Measurements from ENCODE around the gene JPH4.

The JPH4 gene

GRCh38 chr14:23582906-23583760 is 4.5 kb upstream of the JPH4 start:
- H3K4me2 ChIP-seq (ENCODE audit: low read length) = no peak overlapping the region
- peaks cover 17% of the 10 kb centered on the region for H3K27me3 ChIP-seq (ENCODE audit: control insufficient read depth, low read length)
- H4K20me1 ChIP-seq (ENCODE audit: control insufficient read depth, insufficient read depth, low read depth, low read length) = no peaks in the 10 kb centered on the region
- H3K79me2 ChIP-seq (ENCODE audit: control insufficient read depth, low read length) = no peaks in the 10 kb centered on the region
- peaks cover 4% of the 10 kb centered on the region; the same call in 1 of the 2 replicates for H3K4me1 ChIP-seq (ENCODE audit: control insufficient read depth, low read length)
- no peaks in the 10 kb centered on the region for H3K9me3 ChIP-seq (ENCODE audit: control insufficient read depth, insufficient read depth, low read length)
- no peak overlapping the region for H3K4me3 ChIP-seq (ENCODE audit: low read length)
- no peaks in the 10 kb centered on the region for H3F3A ChIP-seq (ENCODE audit: control insufficient read depth, insufficient read depth)
- H3K9me2 ChIP-seq (replicated peaks; ENCODE audit: control insufficient read depth, low read length) = no peaks in the 10 kb centered on the region
- no peak overlapping the region for H3K27ac ChIP-seq (ENCODE audit: low read depth, low read length)
- H3K36me3 ChIP-seq (ENCODE audit: control insufficient read depth, low read length) = no peaks in the 10 kb centered on the region
- no peak for TF ChIP-seq CTCF (IDR thresholded peaks at IDR 0.05; ENCODE audit: low read depth, low read length, poor library complexity, severe bottlenecking)
- no peak for TF ChIP-seq EZH2phosphoT487 (IDR thresholded peaks at IDR 0.05; ENCODE audit: borderline replicate concordance, low read length)

GRCh38 chr14:23580948-23581281 is 2.3 kb upstream of the JPH4 start:
- Histone ChIP-seq H4K20me1 (ENCODE audit: control insufficient read depth, insufficient read depth, low read depth, low read length) (no peaks in the 10 kb centered on the region), H3K4me2 (ENCODE audit: low read length) (no peak overlapping the region), H3K79me2 (ENCODE audit: control insufficient read depth, low read length) (no peaks in the 10 kb centered on the region), H3K27ac (ENCODE audit: low read depth, low read length) (no peak overlapping the region), H3K27me3 (ENCODE audit: control insufficient read depth, low read length) (peaks cover 30% of the 10 kb centered on the region), H3K9me2 (replicated peaks; ENCODE audit: control insufficient read depth, low read length) (no peaks in the 10 kb centered on the region), H3K4me3 (ENCODE audit: low read length) (no peak overlapping the region), H3K4me1 (ENCODE audit: control insufficient read depth, low read length) (peaks cover 4% of the 10 kb centered on the region; the same call in 1 of the 2 replicates), H3K9me3 (ENCODE audit: control insufficient read depth, insufficient read depth, low read length) (no peaks in the 10 kb centered on the region), H3F3A (ENCODE audit: control insufficient read depth, insufficient read depth) (no peaks in the 10 kb centered on the region), H3K36me3 (ENCODE audit: control insufficient read depth, low read length) (no peaks in the 10 kb centered on the region)
- TF ChIP-seq EZH2phosphoT487 (IDR thresholded peaks at IDR 0.05; ENCODE audit: borderline replicate concordance, low read length) = no peak
- no peak for TF ChIP-seq CTCF (IDR thresholded peaks at IDR 0.05; ENCODE audit: low read depth, low read length, poor library complexity, severe bottlenecking)

GRCh38 chr14:23580152-23580926 is 1.7 kb upstream of the JPH4 start:
- no peaks in the 10 kb centered on the region for H3K36me3 ChIP-seq (ENCODE audit: control insufficient read depth, low read length)
- H3K4me3 ChIP-seq (ENCODE audit: low read length) = no peak overlapping the region
- H3K27me3 ChIP-seq (ENCODE audit: control insufficient read depth, low read length) = peaks cover 30% of the 10 kb centered on the region
- peaks cover 4% of the 10 kb centered on the region; the same call in 1 of the 2 replicates for H3K4me1 ChIP-seq (ENCODE audit: control insufficient read depth, low read length)
- TF ChIP-seq EZH2phosphoT487 (IDR thresholded peaks at IDR 0.05; ENCODE audit: borderline replicate concordance, low read length) (no peak), CTCF (IDR thresholded peaks at IDR 0.05; ENCODE audit: low read depth, low read length, poor library complexity, severe bottlenecking) (no peak)
- H3K79me2 ChIP-seq (ENCODE audit: control insufficient read depth, low read length) = no peaks in the 10 kb centered on the region
- H3K4me2 ChIP-seq (ENCODE audit: low read length) = no peak overlapping the region
- no peaks in the 10 kb centered on the region for H3K9me3 ChIP-seq (ENCODE audit: control insufficient read depth, insufficient read depth, low read length)
- H3K27ac ChIP-seq (ENCODE audit: low read depth, low read length) = no peak overlapping the region
- no peaks in the 10 kb centered on the region for H3K9me2 ChIP-seq (replicated peaks; ENCODE audit: control insufficient read depth, low read length)
- H3F3A ChIP-seq (ENCODE audit: control insufficient read depth, insufficient read depth) = no peaks in the 10 kb centered on the region
- H4K20me1 ChIP-seq (ENCODE audit: control insufficient read depth, insufficient read depth, low read depth, low read length) = no peaks in the 10 kb centered on the region
